HepG2 (cell line): ENCODE measurements around the gene CORO7. TPM values are rescaled to one million over a fixed set of nuclear protein-coding genes. Genes with fewer than 3 reads are reported as not detected.

ENCODE experiments used
- CBFB ChIP-seq: sonication (generic); formaldehyde crosslinking; IDR thresholded peaks from 2 replicates; pipeline ENCODE4 v1.4.0; 2020; ENCODE audit warnings: missing genetic modification reagents
- CHCHD3 ChIP-seq: sonication (generic); formaldehyde crosslinking; IDR thresholded peaks from 2 replicates; pipeline ENCODE4 v1.8.0; 2022; ENCODE audit warnings: mild to moderate bottlenecking, missing genetic modification reagents, moderate library complexity
- ELF1 ChIP-seq: sonication (generic); formaldehyde crosslinking; IDR thresholded peaks from 2 replicates; pipeline ENCODE4 v1.4.0; 2020; ENCODE audit warnings: missing genetic modification reagents
- EP300 ChIP-seq, 3 experiments: sonication (generic) in 1 of 3; formaldehyde crosslinking in 1 of 3; IDR thresholded peaks; 2 replicates each; pipeline versions ENCODE4 v1.5.1 to v1.6.1; 2011 to 2020; ENCODE audit warnings: low read depth in 2 of 3, low read length in 2 of 3, borderline replicate concordance in 1 of 3, improper control_type of control experiment in 1 of 3, mild to moderate bottlenecking in 1 of 3, missing genetic modification reagents in 1 of 3, moderate library complexity in 1 of 3
- FOSL1 ChIP-seq: sonication (generic); formaldehyde crosslinking; IDR thresholded peaks from 2 replicates; pipeline ENCODE4 v1.9.0; 2021; ENCODE audit warnings: missing genetic modification reagents, borderline replicate concordance
- LCORL ChIP-seq, 2 experiments: fragments of 450-650 bp in 1 of 2; sonication (generic) in 1 of 2; formaldehyde crosslinking in 1 of 2; IDR thresholded peaks; 2 replicates each; pipeline versions ENCODE4 v1.5.0 to v1.6.1; 2017 to 2020; ENCODE audit warnings: antibody characterized with exemption in 1 of 2, missing genetic modification reagents in 1 of 2
- RORA ChIP-seq: sonication (generic); formaldehyde crosslinking; IDR thresholded peaks from 2 replicates; pipeline ENCODE4 v1.5.0; 2020; ENCODE audit warnings: mild to moderate bottlenecking, missing genetic modification reagents, moderate library complexity
- SP1 ChIP-seq, 2 experiments: fragments of 450-650 bp in 1 of 2; sonication (generic) in 1 of 2; formaldehyde crosslinking in 1 of 2; IDR thresholded peaks; 2 replicates each; pipeline versions ENCODE4 v1.4.0 to v1.6.1; 2016 to 2020; ENCODE audit warnings: missing genetic modification reagents in 1 of 2
- SP140L ChIP-seq: sonication (generic); formaldehyde crosslinking; IDR thresholded peaks from 2 replicates; pipeline ENCODE4 v1.4.0; 2020; ENCODE audit warnings: missing genetic modification reagents, borderline replicate concordance
- TAF1 ChIP-seq: sonication (generic); formaldehyde crosslinking; IDR thresholded peaks from 2 replicates; pipeline ENCODE4 v1.4.0; 2020; ENCODE audit warnings: missing genetic modification reagents
- YEATS4 ChIP-seq: sonication (generic); formaldehyde crosslinking; IDR thresholded peaks from 2 replicates; pipeline ENCODE4 v1.4.0; 2020; ENCODE audit warnings: missing genetic modification reagents, borderline replicate concordance
- ZFY ChIP-seq: sonication (generic); formaldehyde crosslinking; IDR thresholded peaks from 2 replicates; pipeline ENCODE4 v1.4.0; 2020; ENCODE audit warnings: missing genetic modification reagents
- ZMYM4 ChIP-seq: sonication (generic); formaldehyde crosslinking; IDR thresholded peaks from 2 replicates; pipeline ENCODE4 v1.8.1; 2023; ENCODE audit warnings: mild to moderate bottlenecking, missing genetic modification reagents
- ZNF33B ChIP-seq: sonication (generic); formaldehyde crosslinking; IDR thresholded peaks from 2 replicates; pipeline ENCODE4 v1.5.1; 2020; ENCODE audit warnings: mild to moderate bottlenecking, missing genetic modification reagents
- polyA plus RNA-seq, 8 experiments: library from polyadenylated mRNA; depleted of rRNA in 3 of 8; stranded (reverse) in 7 of 8; unstranded in 1 of 8; fragments of >200 nt; fragmentation: Illumina TruSeq in 4 of 8; extraction: Trizol in 4 of 8; gene quantifications; 2 replicates each; pipeline versions ENCODE4 v1.2.1 to v1.2.3, GENCODE V29; 2011 to 2016; ENCODE audit warnings: low read depth in 4 of 8, missing spikeins in 1 of 8, mixed read lengths in 1 of 8; ENCODE audit not compliant: insufficient read depth in 1 of 8
- total RNA-seq, 5 experiments: library from RNA; depleted of rRNA; stranded (reverse); fragments of >200 nt; fragmentation: Illumina TruSeq; extraction: Trizol; gene quantifications; 2 replicates each; pipeline ENCODE4 v1.2.3, GENCODE V29; 2016; ENCODE audit warnings: low read depth in 1 of 5
- TF ChIP-seq, protein P1 (sequence below): fragments of 450-650 bp; IDR thresholded peaks from 2 replicates; pipeline ENCODE4 v1.6.1; 2016
- TF ChIP-seq, protein P2 (sequence below): IDR thresholded peaks from 2 replicates; pipeline ENCODE4 v1.6.1; 2016; ENCODE audit warnings: low read depth, control low read depth
- TF ChIP-seq, protein P3 (sequence below): sonication (generic); formaldehyde crosslinking; IDR thresholded peaks from 2 replicates; pipeline ENCODE4 v1.4.0; 2020; ENCODE audit warnings: missing genetic modification reagents, borderline replicate concordance
- TF ChIP-seq, protein P4 (sequence below): sonication (generic); formaldehyde crosslinking; IDR thresholded peaks from 2 replicates; pipeline ENCODE4 v1.9.0; 2021; ENCODE audit warnings: missing genetic modification reagents, mild to moderate bottlenecking, borderline replicate concordance
- TF ChIP-seq, protein P5 (sequence below): sonication (generic); formaldehyde crosslinking; conservative IDR thresholded peaks from 2 replicates; pipeline ENCODE4 v1.8.1; 2023; ENCODE audit warnings: missing genetic modification reagents

Gene CORO7
- total and polyA plus RNA-seq, 2 of the 13 experiments (the other 11 are each of a cell fraction or from before 2014, with no cell fraction given): 9.9 to 14.3 TPM

DNA sequence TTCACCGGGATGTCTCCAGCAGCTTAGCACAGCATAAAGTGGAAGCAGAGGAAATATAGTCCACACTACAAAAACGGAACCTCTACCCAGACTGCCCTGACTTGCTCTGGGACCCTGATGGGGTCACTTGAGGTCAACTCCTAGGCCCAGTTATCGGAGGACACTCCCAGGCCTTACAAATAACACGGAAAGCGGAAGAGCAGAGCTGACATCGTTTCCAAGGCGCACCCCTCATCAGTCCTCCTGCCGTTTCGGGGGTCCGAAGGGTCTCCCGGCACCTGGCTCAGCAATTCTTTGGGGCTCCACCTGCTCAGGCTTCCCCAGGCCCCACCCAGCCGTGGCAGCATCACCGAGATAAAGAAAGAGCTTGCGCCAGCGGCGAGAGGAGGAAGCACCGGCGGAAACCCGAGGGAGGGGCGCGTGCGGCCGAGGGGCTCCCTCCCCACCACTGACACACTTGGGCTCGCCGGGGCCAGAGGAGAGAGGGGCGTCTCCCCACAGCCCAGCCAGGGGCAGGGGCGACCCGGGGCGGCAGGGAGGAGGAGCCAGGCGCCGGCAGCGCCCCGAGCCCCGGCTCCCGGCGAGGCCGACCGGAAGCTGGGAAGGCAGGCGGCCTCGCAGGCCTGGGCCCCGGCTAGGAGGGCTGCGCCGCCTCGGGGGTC, 727 bp downstream of the CORO7 start (continued):
- TF ChIP-seq, protein P1, sequence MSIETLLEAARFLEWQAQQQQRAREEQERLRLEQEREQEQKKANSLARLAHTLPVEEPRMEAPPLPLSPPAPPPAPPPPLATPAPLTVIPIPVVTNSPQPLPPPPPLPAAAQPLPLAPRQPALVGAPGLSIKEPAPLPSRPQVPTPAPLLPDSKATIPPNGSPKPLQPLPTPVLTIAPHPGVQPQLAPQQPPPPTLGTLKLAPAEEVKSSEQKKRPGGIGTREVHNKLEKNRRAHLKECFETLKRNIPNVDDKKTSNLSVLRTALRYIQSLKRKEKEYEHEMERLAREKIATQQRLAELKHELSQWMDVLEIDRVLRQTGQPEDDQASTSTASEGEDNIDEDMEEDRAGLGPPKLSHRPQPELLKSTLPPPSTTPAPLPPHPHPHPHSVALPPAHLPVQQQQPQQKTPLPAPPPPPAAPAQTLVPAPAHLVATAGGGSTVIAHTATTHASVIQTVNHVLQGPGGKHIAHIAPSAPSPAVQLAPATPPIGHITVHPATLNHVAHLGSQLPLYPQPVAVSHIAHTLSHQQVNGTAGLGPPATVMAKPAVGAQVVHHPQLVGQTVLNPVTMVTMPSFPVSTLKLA: no peak
- TF ChIP-seq ZMYM4 (CRISPR knock-in tag) (no peak), CHCHD3 (CRISPR knock-in tag) (no peak), FOSL1 (CRISPR knock-in tag) (no peak), SP1 (IDR thresholded peaks at IDR 0.05) (no peak), SP1 (CRISPR knock-in tag; IDR thresholded peaks at IDR 0.05) (no peak), ELF1 (CRISPR knock-in tag) (peak; percentile 45), LCORL (IDR thresholded peaks at IDR 0.05) (no peak), LCORL (CRISPR knock-in tag; IDR thresholded peaks at IDR 0.05) (0 out of 2 replicates have a peak, but pooled peaks have one; percentile 45), EP300 (IDR thresholded peaks at IDR 0.05; ENCODE audit: low read depth in 2 of 2, low read length in 2 of 2) (no peak), EP300 (CRISPR knock-in tag; IDR thresholded peaks at IDR 0.05; ENCODE audit: borderline replicate concordance) (no peak), ZNF33B (CRISPR knock-in tag) (no peak), RORA (CRISPR knock-in tag) (no peak), TAF1 (CRISPR knock-in tag) (no peak), SP140L (no peak), CBFB (CRISPR knock-in tag) (no peak), YEATS4 (CRISPR knock-in tag) (no peak), ZFY (CRISPR knock-in tag) (peak; percentile 72; the same call in 1 of the 2 replicates)
- TF ChIP-seq, protein P2, sequence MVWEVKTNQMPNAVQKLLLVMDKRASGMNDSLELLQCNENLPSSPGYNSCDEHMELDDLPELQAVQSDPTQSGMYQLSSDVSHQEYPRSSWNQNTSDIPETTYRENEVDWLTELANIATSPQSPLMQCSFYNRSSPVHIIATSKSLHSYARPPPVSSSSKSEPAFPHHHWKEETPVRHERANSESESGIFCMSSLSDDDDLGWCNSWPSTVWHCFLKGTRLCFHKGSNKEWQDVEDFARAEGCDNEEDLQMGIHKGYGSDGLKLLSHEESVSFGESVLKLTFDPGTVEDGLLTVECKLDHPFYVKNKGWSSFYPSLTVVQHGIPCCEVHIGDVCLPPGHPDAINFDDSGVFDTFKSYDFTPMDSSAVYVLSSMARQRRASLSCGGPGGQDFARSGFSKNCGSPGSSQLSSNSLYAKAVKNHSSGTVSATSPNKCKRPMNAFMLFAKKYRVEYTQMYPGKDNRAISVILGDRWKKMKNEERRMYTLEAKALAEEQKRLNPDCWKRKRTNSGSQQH: no peak
- TF ChIP-seq, protein P3, sequence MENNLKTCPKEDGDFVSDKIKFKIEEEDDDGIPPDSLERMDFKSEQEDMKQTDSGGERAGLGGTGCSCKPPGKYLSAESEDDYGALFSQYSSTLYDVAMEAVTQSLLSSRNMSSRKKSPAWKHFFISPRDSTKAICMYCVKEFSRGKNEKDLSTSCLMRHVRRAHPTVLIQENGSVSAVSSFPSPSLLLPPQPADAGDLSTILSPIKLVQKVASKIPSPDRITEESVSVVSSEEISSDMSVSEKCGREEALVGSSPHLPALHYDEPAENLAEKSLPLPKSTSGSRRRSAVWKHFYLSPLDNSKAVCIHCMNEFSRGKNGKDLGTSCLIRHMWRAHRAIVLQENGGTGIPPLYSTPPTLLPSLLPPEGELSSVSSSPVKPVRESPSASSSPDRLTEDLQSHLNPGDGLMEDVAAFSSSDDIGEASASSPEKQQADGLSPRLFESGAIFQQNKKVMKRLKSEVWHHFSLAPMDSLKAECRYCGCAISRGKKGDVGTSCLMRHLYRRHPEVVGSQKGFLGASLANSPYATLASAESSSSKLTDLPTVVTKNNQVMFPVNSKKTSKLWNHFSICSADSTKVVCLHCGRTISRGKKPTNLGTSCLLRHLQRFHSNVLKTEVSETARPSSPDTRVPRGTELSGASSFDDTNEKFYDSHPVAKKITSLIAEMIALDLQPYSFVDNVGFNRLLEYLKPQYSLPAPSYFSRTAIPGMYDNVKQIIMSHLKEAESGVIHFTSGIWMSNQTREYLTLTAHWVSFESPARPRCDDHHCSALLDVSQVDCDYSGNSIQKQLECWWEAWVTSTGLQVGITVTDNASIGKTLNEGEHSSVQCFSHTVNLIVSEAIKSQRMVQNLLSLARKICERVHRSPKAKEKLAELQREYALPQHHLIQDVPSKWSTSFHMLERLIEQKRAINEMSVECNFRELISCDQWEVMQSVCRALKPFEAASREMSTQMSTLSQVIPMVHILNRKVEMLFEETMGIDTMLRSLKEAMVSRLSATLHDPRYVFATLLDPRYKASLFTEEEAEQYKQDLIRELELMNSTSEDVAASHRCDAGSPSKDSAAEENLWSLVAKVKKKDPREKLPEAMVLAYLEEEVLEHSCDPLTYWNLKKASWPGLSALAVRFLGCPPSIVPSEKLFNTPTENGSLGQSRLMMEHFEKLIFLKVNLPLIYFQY (CRISPR knock-in tag): no peak
- TF ChIP-seq, protein P4, sequence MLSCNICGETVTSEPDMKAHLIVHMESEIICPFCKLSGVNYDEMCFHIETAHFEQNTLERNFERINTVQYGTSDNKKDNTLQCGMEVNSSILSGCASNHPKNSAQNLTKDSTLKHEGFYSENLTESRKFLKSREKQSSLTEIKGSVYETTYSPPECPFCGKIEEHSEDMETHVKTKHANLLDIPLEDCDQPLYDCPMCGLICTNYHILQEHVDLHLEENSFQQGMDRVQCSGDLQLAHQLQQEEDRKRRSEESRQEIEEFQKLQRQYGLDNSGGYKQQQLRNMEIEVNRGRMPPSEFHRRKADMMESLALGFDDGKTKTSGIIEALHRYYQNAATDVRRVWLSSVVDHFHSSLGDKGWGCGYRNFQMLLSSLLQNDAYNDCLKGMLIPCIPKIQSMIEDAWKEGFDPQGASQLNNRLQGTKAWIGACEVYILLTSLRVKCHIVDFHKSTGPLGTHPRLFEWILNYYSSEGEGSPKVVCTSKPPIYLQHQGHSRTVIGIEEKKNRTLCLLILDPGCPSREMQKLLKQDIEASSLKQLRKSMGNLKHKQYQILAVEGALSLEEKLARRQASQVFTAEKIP: no peak
- TF ChIP-seq, protein P5, sequence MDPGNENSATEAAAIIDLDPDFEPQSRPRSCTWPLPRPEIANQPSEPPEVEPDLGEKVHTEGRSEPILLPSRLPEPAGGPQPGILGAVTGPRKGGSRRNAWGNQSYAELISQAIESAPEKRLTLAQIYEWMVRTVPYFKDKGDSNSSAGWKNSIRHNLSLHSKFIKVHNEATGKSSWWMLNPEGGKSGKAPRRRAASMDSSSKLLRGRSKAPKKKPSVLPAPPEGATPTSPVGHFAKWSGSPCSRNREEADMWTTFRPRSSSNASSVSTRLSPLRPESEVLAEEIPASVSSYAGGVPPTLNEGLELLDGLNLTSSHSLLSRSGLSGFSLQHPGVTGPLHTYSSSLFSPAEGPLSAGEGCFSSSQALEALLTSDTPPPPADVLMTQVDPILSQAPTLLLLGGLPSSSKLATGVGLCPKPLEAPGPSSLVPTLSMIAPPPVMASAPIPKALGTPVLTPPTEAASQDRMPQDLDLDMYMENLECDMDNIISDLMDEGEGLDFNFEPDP (CRISPR knock-in tag): peak; percentile 92
